T-helper 17 cell (primary cell): ENCODE measurements around the gene RIBC2. TPM values are rescaled to one million over a fixed set of nuclear protein-coding genes. Genes with fewer than 3 reads are reported as not detected.
"Not testable (repeated sequence)": the region's sequence is repeated elsewhere in the genome, so short reads cannot be mapped to it uniquely, and the experiment has no call there.

ENCODE experiments used
- ATAC-seq: fragments of 150-1000 bp; cut with Tn5 transposase; 2 replicates; pipeline ENCODE4 v1.10.0; 2021; ENCODE audit warnings: mild to moderate bottlenecking, moderate library complexity
- DNase-seq, 3 donors: peaks; one replicate each; pipeline versions ENCODE4 v3.0.0 to v3.0.0-alpha.2; 2020 to 2021
- H3K9me3 ChIP-seq: one replicate; pipeline ENCODE4 v1.7.0; 2013; ENCODE audit warnings: low read length, mild to moderate bottlenecking; ENCODE audit not compliant: control insufficient read depth, poor library complexity, severe bottlenecking
- H3K27ac Mint-ChIP-seq: one replicate; pipeline ENCODE4 v1.8.0; 2022; ENCODE audit warnings: mild to moderate bottlenecking, moderate library complexity, mixed read lengths
- H3K27me3 Mint-ChIP-seq: one replicate; pipeline ENCODE4 v1.8.0; 2022; ENCODE audit warnings: mixed read lengths
- H3K36me3 Mint-ChIP-seq: one replicate; pipeline ENCODE4 v1.8.0; 2022; ENCODE audit warnings: low read depth, mixed read lengths
- H3K4me1 Mint-ChIP-seq: one replicate; pipeline ENCODE4 v1.8.0; 2022; ENCODE audit warnings: mild to moderate bottlenecking, mixed read lengths
- H3K4me3 Mint-ChIP-seq: one replicate; pipeline ENCODE4 v1.8.0; 2022; ENCODE audit warnings: mild to moderate bottlenecking, moderate library complexity, mixed read lengths
- total RNA-seq, 4 donors: library from RNA in 2 of 4; stranded (reverse) in 2 of 4; gene quantifications; one replicate each; pipeline ENCODE4 v1.2.3 and lab custom pipeline; 2022 to 2026

The RIBC2 gene
- total RNA-seq, 2 donors from 2014 or later, result 1.6 to 2.4 TPM

- no peak overlapping the region for H3K4me3 Mint-ChIP-seq
- no peaks in the 10 kb centered on the region for H3K36me3 Mint-ChIP-seq
- no peaks in the 10 kb centered on the region for H3K4me1 Mint-ChIP-seq
- H3K27me3 Mint-ChIP-seq, result peaks cover 26% of the 10 kb centered on the region
- DNase-seq (no peak), ATAC-seq (no peak)
- no peaks in the 10 kb centered on the region for H3K9me3 ChIP-seq
- no peak overlapping the region for H3K27ac Mint-ChIP-seq
Measured at GRCh38 chr22:45456811-45457210, 43.3 kb downstream of the RIBC2 start.

DNA sequence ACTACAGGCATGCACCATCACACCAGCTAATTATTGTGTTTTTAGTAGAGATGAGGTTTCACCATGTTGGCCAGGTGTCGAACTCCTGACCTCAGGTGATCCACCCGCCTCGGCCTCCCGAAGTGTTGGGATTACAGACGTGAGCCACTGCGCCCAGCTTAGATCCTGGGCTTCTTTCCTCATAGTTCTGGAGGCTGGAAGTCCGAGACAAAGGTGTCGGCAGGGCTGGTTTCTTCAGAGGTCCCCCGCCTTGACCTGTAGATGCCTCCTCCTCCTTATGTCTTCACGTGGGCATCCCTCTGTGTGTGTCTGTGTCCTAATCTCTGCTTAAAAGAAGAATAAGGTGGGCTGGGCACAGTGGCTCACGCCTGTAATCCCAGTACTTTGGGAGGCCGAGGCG, 45.0 kb downstream of the RIBC2 start:
- no peak overlapping the region for H3K4me3 Mint-ChIP-seq
- DNase-seq, result no peak
- H3K9me3 ChIP-seq, result no peaks in the 10 kb centered on the region
- H3K27me3 Mint-ChIP-seq, result peaks cover 18% of the 10 kb centered on the region
- H3K36me3 Mint-ChIP-seq, result no peaks in the 10 kb centered on the region
- ATAC-seq, result no peak
- no peak overlapping the region for H3K27ac Mint-ChIP-seq
- H3K4me1 Mint-ChIP-seq, result no peaks in the 10 kb centered on the region

DNA sequence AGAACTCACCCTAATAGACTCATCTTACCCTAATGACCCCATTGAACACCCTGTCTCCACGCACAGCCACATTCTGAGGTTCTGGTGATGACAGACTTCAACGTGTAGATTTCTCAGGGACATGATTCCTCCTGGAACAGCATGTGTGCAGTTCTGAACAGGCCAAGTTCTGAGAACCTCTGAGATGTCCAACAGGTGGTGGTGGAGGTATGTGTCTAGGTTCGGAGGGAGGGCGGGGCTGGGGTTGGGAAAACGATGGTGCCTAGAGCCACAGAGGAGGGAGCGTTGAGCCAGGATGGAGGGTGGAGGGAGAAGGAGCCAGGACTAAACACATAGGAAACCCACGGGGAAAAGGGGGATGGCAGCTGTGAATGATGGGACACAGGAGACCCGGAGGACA, 45.7 kb downstream of the RIBC2 start:
- no peak overlapping the region for H3K4me3 Mint-ChIP-seq
- peaks cover 18% of the 10 kb centered on the region for H3K27me3 Mint-ChIP-seq
- no peak for DNase-seq
- no peak for ATAC-seq
- no peaks in the 10 kb centered on the region for H3K36me3 Mint-ChIP-seq
- H3K9me3 ChIP-seq, result no peaks in the 10 kb centered on the region
- no peak overlapping the region for H3K27ac Mint-ChIP-seq
- no peaks in the 10 kb centered on the region for H3K4me1 Mint-ChIP-seq

- no peak overlapping the region for H3K4me3 Mint-ChIP-seq
- peaks cover 10% of the 10 kb centered on the region for H3K27me3 Mint-ChIP-seq
- no peaks in the 10 kb centered on the region for H3K4me1 Mint-ChIP-seq
- H3K36me3 Mint-ChIP-seq, result no peaks in the 10 kb centered on the region
- H3K9me3 ChIP-seq, result no peaks in the 10 kb centered on the region
- ATAC-seq (no peak), DNase-seq (no peak)
- peak overlapping the region; percentile 41 for H3K27ac Mint-ChIP-seq
Measured at GRCh38 chr22:45460288-45461109, 47.0 kb downstream of the RIBC2 start.

DNA sequence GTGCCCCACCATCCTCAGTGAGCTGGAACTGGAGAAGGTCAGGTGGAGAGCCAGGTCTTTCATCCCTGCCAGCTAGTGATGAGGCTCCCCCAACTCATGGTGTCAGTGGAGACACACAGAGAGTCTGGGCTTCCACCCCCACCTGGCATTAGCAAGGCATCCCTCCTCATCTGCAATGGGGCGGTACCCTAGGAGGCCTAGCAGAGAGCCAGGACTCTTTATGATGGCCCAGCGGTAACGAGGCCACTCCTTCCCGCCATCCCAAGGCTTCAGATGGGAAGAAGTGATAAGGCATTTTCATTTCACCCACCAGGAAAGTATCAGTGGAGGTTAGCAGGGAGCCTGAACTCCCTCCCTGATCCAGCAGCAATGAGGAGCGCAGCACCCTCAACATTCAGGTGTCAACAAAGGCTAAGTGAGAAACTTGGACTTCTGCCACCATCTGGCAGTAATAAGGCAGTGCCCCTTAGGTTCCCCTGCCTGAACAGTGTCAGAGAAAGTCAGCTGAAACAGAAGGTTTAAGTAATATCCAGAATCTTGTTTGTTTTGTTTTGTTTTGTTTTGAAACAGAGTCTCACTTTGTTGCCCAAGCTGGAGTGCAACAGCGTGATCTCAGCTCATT, 48.7 kb downstream of the RIBC2 start:
- H3K27me3 Mint-ChIP-seq, result peaks cover 6% of the 10 kb centered on the region
- no peak overlapping the region for H3K4me3 Mint-ChIP-seq
- H3K36me3 Mint-ChIP-seq, result no peaks in the 10 kb centered on the region
- DNase-seq, result no peak
- no peaks in the 10 kb centered on the region for H3K9me3 ChIP-seq
- H3K4me1 Mint-ChIP-seq, result no peaks in the 10 kb centered on the region
- H3K27ac Mint-ChIP-seq, result no peak overlapping the region
- ATAC-seq, result no peak

DNA sequence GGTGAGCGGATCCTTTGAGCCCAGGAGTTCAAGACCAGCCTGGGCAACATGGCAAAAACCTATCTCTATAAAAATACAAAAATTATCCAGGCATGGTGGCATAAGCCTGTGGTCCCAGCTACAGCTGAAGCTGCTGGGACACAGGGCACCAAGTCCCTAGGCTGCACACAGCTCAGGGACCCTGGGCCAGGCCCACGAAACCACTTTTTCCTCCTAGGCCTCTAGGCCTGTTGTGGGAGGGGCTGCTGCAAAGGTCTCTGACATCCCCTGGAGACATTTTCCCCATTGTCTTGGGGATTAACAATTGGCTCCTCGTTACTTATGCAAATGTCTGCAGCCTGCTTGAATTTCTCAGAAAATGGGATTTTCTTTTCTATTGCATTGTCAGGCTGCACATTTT, 50.2 kb downstream of the RIBC2 start:
- ATAC-seq, DNase-seq, H3K4me1 Mint-ChIP-seq, H3K4me3 Mint-ChIP-seq, H3K27ac Mint-ChIP-seq, H3K27me3 Mint-ChIP-seq, H3K36me3 Mint-ChIP-seq, H3K9me3 ChIP-seq: not testable (repeated sequence)

DNA sequence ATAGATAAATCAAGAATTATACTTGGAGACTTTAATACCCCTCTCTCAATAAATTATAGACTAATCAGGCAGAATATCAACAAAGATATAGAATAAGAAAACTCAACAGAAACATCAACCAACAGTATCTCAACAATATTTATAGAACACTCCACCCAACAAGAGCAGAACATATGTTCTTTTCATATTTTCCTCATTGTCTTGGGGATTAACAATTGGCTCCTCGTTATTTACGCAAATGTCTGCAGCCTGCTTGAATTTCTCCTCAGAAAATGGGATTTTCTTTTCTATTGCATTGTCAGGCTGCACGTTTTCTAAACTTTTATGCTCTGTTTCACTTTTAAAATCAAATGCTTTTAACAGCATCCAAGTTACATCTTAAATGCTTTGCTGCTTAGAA, 52.1 kb downstream of the RIBC2 start:
- Mint-ChIP-seq H3K27me3 (no peaks in the 10 kb centered on the region), H3K27ac (no peak overlapping the region), H3K4me3 (no peak overlapping the region), H3K4me1 (no peaks in the 10 kb centered on the region), H3K36me3 (no peaks in the 10 kb centered on the region)
- DNase-seq (no peak), ATAC-seq (no peak)
- no peaks in the 10 kb centered on the region for H3K9me3 ChIP-seq

- Mint-ChIP-seq H3K27me3 (peaks cover 9% of the 10 kb centered on the region), H3K4me1 (peaks cover 3% of the 10 kb centered on the region), H3K4me3 (no peak overlapping the region), H3K36me3 (no peaks in the 10 kb centered on the region), H3K27ac (no peak overlapping the region)
- DNase-seq (no peak), ATAC-seq (no peak)
- H3K9me3 ChIP-seq, result no peaks in the 10 kb centered on the region
Measured at GRCh38 chr22:45468872-45469271, 55.4 kb downstream of the RIBC2 start.

DNA sequence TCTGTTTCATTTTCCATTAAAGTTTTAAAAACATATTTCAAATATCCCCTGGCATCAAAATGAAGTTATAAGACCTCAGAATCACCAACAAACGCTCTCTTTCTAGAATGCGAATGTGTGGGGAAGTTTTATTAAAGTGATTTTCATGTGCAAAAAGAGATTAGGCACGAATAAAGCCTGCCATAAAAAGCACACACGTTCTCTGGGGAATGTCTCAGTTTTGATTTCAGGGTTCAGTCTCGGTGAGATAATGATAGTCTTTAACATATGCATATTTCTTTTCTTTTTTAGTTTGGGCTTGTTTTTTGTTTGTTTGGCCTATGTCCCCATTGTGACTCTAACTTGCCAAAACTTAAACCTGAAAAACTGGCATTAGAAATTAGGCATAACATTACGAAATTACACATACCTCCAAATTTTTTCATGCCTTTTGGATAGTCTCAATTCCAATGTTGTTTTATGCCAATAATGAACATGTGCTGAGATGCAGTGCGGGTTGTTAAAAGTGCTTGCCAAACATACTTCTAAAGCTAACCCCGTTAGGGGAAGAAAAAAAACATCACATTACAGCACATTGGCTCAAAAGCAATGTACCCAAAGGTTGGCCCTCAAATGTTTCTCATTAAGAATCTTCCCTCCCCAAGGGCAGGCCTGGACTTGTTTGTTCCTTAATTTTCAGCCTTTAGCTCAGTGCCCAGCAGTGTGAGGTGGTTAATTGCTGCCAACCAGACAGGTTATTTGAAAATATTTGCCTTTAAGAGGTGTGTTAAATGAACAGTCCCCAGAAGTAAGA, 56.0 kb downstream of the RIBC2 start:
- peaks cover 11% of the 10 kb centered on the region for H3K27me3 Mint-ChIP-seq
- no peak for ATAC-seq

DNA sequence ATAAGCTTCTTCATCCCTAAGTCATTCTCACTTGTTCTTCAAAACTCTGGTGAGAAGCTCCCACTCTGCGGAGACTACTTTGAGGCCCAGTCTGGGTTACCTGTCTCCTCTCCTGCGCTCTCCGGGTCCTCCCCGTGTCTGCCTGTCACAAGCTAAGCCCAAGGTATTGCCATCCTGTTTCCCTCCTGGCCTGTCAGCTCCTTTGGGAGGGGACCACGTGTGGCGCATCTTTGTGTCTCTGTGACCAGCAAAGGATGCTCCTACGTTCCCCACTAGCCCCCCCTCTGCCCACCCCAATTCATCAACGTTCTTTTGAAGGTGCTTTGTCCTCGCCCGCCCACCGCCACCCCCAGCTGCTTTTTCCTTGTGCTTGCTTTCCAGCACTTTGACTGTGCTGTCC, 57.4 kb downstream of the RIBC2 start:
- H3K9me3 ChIP-seq, result no peaks in the 10 kb centered on the region
- no peak for ATAC-seq
- DNase-seq, result no peak
- Mint-ChIP-seq H3K36me3 (no peaks in the 10 kb centered on the region), H3K27me3 (peaks cover 21% of the 10 kb centered on the region), H3K4me3 (no peak overlapping the region), H3K4me1 (peaks cover 3% of the 10 kb centered on the region), H3K27ac (no peak overlapping the region)

More for the DNA sequence above, 56.0 kb downstream of the RIBC2 start:
- Mint-ChIP-seq H3K27ac (no peak overlapping the region), H3K36me3 (no peaks in the 10 kb centered on the region), H3K4me3 (no peak overlapping the region), H3K4me1 (peaks cover 3% of the 10 kb centered on the region)
- no peak for DNase-seq
- no peaks in the 10 kb centered on the region for H3K9me3 ChIP-seq

- Mint-ChIP-seq H3K27me3 (peaks cover 31% of the 10 kb centered on the region), H3K27ac (no peak overlapping the region), H3K4me1 (peaks cover 3% of the 10 kb centered on the region)
Measured at GRCh38 chr22:45472426-45472825, 58.9 kb downstream of the RIBC2 start.

DNA sequence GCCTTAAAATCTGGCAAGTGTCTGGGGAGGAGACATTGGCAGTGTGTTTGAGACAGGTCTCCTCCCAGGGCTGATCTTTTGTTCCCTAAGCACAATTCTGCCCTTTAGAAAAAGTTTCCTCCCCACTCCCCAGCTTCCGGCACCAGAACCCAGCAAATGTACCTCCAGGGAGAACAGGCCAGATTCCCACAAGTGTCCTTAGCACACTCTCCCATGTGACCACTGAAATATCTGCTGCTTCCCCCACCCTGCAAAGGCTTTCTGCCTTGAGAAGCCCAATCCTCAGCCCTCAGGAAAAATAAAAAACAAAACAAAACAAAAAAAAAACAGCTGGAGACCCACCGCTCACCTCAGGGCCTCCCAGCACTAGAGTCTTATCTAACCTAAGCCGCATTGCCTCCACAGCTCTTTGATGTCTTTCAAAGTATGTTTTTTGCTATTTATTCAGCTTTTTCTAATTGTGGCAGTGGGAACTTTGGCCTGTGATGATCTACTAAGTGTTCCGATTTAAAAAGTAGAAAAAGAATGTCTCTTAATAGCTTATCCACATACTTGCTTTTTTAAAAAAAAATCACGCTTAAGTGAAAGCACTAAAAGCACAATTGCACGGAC, 60.2 kb downstream of the RIBC2 start:
- H3K27me3 Mint-ChIP-seq, result peaks cover 43% of the 10 kb centered on the region
- no peak overlapping the region for H3K4me3 Mint-ChIP-seq
- no peaks in the 10 kb centered on the region for H3K9me3 ChIP-seq
- no peak for DNase-seq
- H3K27ac Mint-ChIP-seq, result no peak overlapping the region
- peaks cover 3% of the 10 kb centered on the region for H3K36me3 Mint-ChIP-seq
- no peak for ATAC-seq
- H3K4me1 Mint-ChIP-seq, result peaks cover 3% of the 10 kb centered on the region

More at GRCh38 chr22:45472426-45472825, 58.9 kb downstream of the RIBC2 start:
- no peak for ATAC-seq
- no peak for DNase-seq
- H3K36me3 Mint-ChIP-seq, result peaks cover 3% of the 10 kb centered on the region
- no peak overlapping the region for H3K4me3 Mint-ChIP-seq
- H3K9me3 ChIP-seq, result no peaks in the 10 kb centered on the region
